ENCODE results near the gene ANAPC16. TPM values are rescaled to one million over a fixed set of nuclear protein-coding genes. Genes with fewer than 3 reads are reported as not detected.

Gene ANAPC16
- total RNA-seq, 1 donor from 2014 or later: 166 TPM

- FAIRE-seq: no peak
- no peak for TF ChIP-seq CTCF (IDR thresholded peaks at IDR 0.05; ENCODE audit: insufficient read depth, low read length, severe bottlenecking)
- DNase-seq (ENCODE audit: low read depth): no peak
- Histone ChIP-seq H3K36me3 (ENCODE audit: control insufficient read depth, insufficient read depth, low read length) (peaks cover 3% of the 10 kb centered on the region), H3K4me3 (ENCODE audit: low read depth, low read length) (no peak overlapping the region), H3K27me3 (ENCODE audit: control insufficient read depth, insufficient read depth, low read length) (no peaks in the 10 kb centered on the region)
Measured at GRCh38 chr10:72184156-72184555, 31.7 kb upstream of the ANAPC16 start.

GRCh38 chr10:72186258-72186981, 29.4 kb upstream of the ANAPC16 start:
- no peak overlapping the region for H3K4me3 ChIP-seq (ENCODE audit: low read depth, low read length)
- TF ChIP-seq CTCF (IDR thresholded peaks at IDR 0.05; ENCODE audit: insufficient read depth, low read length, severe bottlenecking): no peak
- H3K36me3 ChIP-seq (ENCODE audit: control insufficient read depth, insufficient read depth, low read length): peaks cover 3% of the 10 kb centered on the region
- FAIRE-seq (no peak), DNase-seq (ENCODE audit: low read depth) (no peak)
- H3K27me3 ChIP-seq (ENCODE audit: control insufficient read depth, insufficient read depth, low read length): no peaks in the 10 kb centered on the region

- Histone ChIP-seq H3K4me3 (ENCODE audit: low read depth, low read length) (no peak overlapping the region), H3K27me3 (ENCODE audit: control insufficient read depth, insufficient read depth, low read length) (no peaks in the 10 kb centered on the region), H3K36me3 (ENCODE audit: control insufficient read depth, insufficient read depth, low read length) (peaks cover 3% of the 10 kb centered on the region)
- no peak for FAIRE-seq
- no peak for DNase-seq (ENCODE audit: low read depth)
- no peak for TF ChIP-seq CTCF (IDR thresholded peaks at IDR 0.05; ENCODE audit: insufficient read depth, low read length, severe bottlenecking)
Measured at GRCh38 chr10:72186982-72187330, 28.9 kb upstream of the ANAPC16 start.

- no peaks in the 10 kb centered on the region for H3K27me3 ChIP-seq (ENCODE audit: control insufficient read depth, insufficient read depth, low read length)
- no peak overlapping the region for H3K4me3 ChIP-seq (ENCODE audit: low read depth, low read length)
- no peak for TF ChIP-seq CTCF (IDR thresholded peaks at IDR 0.05; ENCODE audit: insufficient read depth, low read length, severe bottlenecking)
- FAIRE-seq (no peak), DNase-seq (ENCODE audit: low read depth) (no peak)
- peaks cover 1% of the 10 kb centered on the region for H3K36me3 ChIP-seq (ENCODE audit: control insufficient read depth, insufficient read depth, low read length)
Measured at GRCh38 chr10:72194949-72195348, 20.9 kb upstream of the ANAPC16 start.

GRCh38 chr10:72200883-72201282, 14.9 kb upstream of the ANAPC16 start:
- DNase-seq (ENCODE audit: low read depth) (no peak), FAIRE-seq (no peak)
- no peaks in the 10 kb centered on the region for H3K27me3 ChIP-seq (ENCODE audit: control insufficient read depth, insufficient read depth, low read length)
- peaks cover 1% of the 10 kb centered on the region for H3K36me3 ChIP-seq (ENCODE audit: control insufficient read depth, insufficient read depth, low read length)
- H3K4me3 ChIP-seq (ENCODE audit: low read depth, low read length): no peak overlapping the region
- no peak for TF ChIP-seq CTCF (IDR thresholded peaks at IDR 0.05; ENCODE audit: insufficient read depth, low read length, severe bottlenecking)

GRCh38 chr10:72201293-72201692, 14.5 kb upstream of the ANAPC16 start:
- TF ChIP-seq CTCF (IDR thresholded peaks at IDR 0.05; ENCODE audit: insufficient read depth, low read length, severe bottlenecking): no peak
- DNase-seq (ENCODE audit: low read depth): no peak
- FAIRE-seq: no peak
- H3K4me3 ChIP-seq (ENCODE audit: low read depth, low read length): no peak overlapping the region
- H3K36me3 ChIP-seq (ENCODE audit: control insufficient read depth, insufficient read depth, low read length): peaks cover 1% of the 10 kb centered on the region
- no peaks in the 10 kb centered on the region for H3K27me3 ChIP-seq (ENCODE audit: control insufficient read depth, insufficient read depth, low read length)
